Measurements from ENCODE around the gene TLX2.

DNA sequence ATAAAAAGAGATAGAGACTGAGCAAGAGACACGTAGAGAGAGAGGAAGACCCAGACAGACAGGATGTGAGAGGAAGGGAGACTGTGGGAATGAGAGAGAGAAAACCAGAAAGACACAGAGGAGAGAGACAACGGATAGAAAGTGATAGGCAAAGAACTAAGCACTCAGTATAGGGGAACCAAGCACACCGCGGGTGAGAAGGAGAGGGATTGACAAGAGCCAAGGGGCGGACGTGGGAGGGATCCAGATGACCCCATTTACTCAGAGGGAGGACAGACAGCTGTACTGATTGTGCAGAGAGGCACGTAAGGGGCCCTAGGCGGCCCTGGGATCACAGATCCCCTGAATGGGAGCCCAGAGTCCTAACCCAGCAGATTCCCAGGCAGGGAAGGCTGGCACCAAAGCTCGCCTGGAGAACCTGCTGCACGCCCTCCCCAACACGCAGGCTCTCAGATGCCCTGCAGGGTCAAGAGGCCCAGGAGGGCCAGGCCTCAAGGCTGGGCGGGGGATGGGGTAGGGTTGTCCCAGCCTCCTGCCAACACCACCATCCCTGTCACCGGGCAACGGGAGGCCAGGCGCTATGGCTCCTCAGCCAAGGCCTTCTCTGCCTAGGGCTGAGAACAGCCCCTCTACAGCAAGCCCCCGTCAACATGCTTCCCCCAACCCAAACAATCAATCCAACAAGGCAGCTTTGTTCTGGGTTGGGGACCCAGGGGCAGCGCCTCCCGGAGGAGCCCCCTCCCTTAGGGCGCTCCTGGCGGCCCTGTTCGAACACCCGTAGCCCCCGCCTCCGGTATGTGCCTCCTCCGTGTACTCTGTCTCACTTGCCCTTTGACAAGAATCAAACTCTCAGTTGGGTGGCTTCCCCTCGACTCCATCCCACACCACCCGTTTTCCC, 38.9 kb downstream of the TLX2 start:
- TF ChIP-seq CTCF (IDR thresholded peaks at IDR 0.05): no peak
- no peak for TF ChIP-seq POLR2A (IDR thresholded peaks at IDR 0.05)

Data from vagina (tissue), 2 donors.